ENCODE results near the gene NBAS.
"Not testable (repeated sequence)": the region's sequence is repeated elsewhere in the genome, so short reads cannot be mapped to it uniquely, and the experiment has no call there.

The NBAS gene

DNA sequence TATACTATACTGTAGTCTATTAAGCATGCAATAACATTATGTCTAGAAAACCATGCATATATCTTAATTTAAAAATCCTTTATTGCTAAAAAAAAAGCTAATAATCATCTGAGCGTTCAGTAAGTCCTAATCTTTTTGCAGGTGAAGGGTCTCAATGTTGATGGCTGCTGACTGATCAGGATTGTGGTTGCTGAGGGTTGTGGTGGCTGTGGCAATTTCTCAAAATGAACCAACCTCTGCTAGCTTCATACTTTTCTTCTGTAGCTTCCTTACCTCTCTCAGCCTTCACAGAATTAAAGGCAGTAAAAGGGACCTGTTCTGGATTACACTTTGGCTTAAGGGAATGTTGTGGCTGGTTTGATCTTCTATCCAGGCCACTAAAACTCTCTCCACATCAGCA is 235.8 kb downstream of the NBAS start:
- TF ChIP-seq, protein P1, sequence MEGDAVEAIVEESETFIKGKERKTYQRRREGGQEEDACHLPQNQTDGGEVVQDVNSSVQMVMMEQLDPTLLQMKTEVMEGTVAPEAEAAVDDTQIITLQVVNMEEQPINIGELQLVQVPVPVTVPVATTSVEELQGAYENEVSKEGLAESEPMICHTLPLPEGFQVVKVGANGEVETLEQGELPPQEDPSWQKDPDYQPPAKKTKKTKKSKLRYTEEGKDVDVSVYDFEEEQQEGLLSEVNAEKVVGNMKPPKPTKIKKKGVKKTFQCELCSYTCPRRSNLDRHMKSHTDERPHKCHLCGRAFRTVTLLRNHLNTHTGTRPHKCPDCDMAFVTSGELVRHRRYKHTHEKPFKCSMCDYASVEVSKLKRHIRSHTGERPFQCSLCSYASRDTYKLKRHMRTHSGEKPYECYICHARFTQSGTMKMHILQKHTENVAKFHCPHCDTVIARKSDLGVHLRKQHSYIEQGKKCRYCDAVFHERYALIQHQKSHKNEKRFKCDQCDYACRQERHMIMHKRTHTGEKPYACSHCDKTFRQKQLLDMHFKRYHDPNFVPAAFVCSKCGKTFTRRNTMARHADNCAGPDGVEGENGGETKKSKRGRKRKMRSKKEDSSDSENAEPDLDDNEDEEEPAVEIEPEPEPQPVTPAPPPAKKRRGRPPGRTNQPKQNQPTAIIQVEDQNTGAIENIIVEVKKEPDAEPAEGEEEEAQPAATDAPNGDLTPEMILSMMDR (IDR thresholded peaks at IDR 0.05; ENCODE audit: low read depth, low read length) = no peak
- no peak overlapping the region for H3K4me3 ChIP-seq (replicated peaks in 1 of 2; ENCODE audit: low read depth in 2 of 2, low read length in 2 of 2)
- no peak for DNase-seq (ENCODE audit: low read depth in 2 of 2)

DNA sequence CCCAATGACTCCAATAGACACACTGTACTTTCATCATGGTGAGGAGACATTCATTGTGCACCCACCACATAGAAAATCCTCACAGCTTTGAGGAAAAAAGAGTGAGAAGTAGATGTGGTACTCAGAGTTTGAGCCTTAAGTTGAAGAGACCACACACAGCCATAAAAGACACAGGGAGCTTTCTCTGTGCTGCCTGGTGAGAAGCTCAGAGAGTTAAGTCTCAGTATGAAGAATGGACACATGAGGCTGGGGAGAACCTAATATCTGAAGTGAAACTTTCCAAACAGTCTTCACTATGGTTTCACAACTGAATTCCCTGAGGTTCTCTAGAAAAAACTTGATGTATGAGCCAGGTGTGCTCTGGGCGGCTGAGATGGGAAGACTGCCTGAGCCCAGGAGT is 237.9 kb downstream of the NBAS start:
- DNase-seq (ENCODE audit: low read depth in 2 of 2) = no peak
- H3K4me3 ChIP-seq (replicated peaks in 1 of 2; ENCODE audit: low read depth in 2 of 2, low read length in 2 of 2) = no peak overlapping the region
- TF ChIP-seq, protein P1 (IDR thresholded peaks at IDR 0.05; ENCODE audit: low read depth, low read length) = no peak

DNA sequence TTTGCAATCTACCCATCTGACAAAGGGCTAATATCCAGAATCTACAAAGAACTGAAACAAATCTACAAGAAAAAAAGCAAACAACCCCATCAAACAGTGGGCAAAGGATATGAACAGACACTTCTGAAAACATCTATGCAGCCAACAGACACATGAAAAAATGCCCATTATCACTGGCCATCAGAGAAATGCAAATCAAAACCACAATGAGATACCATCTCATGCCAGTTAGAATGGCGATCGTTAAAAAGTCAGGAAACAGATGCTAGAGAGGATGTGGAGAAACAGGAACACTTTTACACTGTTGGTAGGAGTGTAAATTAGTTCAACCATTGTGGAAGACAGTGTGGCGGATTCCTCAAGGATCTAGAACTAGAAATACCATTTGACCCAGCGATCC is 239.7 kb downstream of the NBAS start:
- not testable (repeated sequence) for H3K4me3 ChIP-seq (replicated peaks in 1 of 2; ENCODE audit: low read depth in 2 of 2, low read length in 2 of 2); DNase-seq (ENCODE audit: low read depth in 2 of 2)

- TF ChIP-seq, protein P1 (IDR thresholded peaks at IDR 0.05; ENCODE audit: low read depth, low read length) = no peak
- no peak for DNase-seq (ENCODE audit: low read depth in 2 of 2)
- no peak overlapping the region for H3K4me3 ChIP-seq (replicated peaks in 1 of 2; ENCODE audit: low read depth in 2 of 2, low read length in 2 of 2)
These were observed 244.7 kb downstream of the NBAS start for GRCh38 chr2:15316370-15316814.

GRCh38 chr2:15315411-15315810 is 245.7 kb downstream of the NBAS start:
- no peak overlapping the region for H3K4me3 ChIP-seq (replicated peaks in 1 of 2; ENCODE audit: low read depth in 2 of 2, low read length in 2 of 2)
- no peak for DNase-seq (ENCODE audit: low read depth in 2 of 2)
- TF ChIP-seq, protein P1 (IDR thresholded peaks at IDR 0.05; ENCODE audit: low read depth, low read length) = no peak

GRCh38 chr2:15313657-15314056 is 247.5 kb downstream of the NBAS start:
- peak; percentile 19 to 58 for DNase-seq (ENCODE audit: low read depth in 2 of 2)
- H3K4me3 ChIP-seq (replicated peaks in 1 of 2; ENCODE audit: low read depth in 2 of 2, low read length in 2 of 2) = no peak overlapping the region
- TF ChIP-seq, protein P1 (IDR thresholded peaks at IDR 0.05; ENCODE audit: low read depth, low read length) = no peak

- no peak for DNase-seq (ENCODE audit: low read depth in 2 of 2)
- no peak overlapping the region for H3K4me3 ChIP-seq (replicated peaks in 1 of 2; ENCODE audit: low read depth in 2 of 2, low read length in 2 of 2)
- TF ChIP-seq, protein P1 (IDR thresholded peaks at IDR 0.05; ENCODE audit: low read depth, low read length) = no peak
These were observed 249.2 kb downstream of the NBAS start for GRCh38 chr2:15311926-15312325.

Data from cardiac fibroblast (primary cell).